ENCODE data around the gene HSP90AA1. TPM values are rescaled to one million over a fixed set of nuclear protein-coding genes. Genes with fewer than 3 reads are reported as not detected.
"Not testable (repeated sequence)": the region's sequence is repeated elsewhere in the genome, so short reads cannot be mapped to it uniquely, and the experiment has no call there.

The HSP90AA1 gene
- 100 to 1,000 TPM; 227 to 609 (median 488) TPM for total RNA-seq

- Histone ChIP-seq H3K36me3 (peaks cover under 1 to 37% of the 10 kb centered on the region in 2 donors), H3K27me3 (no peaks in the 10 kb centered on the region), H3K27ac (peak within 1 kb of the TSS; percentile 96 to 99 (median 99)), H3K9me3 (no peaks in the 10 kb centered on the region), H3K4me1 (peaks cover 26 to 43% of the 10 kb centered on the region in 2 donors), H3K4me3 (peak within 1 kb of the TSS; percentile 72 to 93 (median 90))
- DNase-seq (peak; percentile 84 to 93), ATAC-seq (peak; percentile 88 to 90)
- in situ Hi-C loops (cut with MboI; ENCODE audit: low sequenced_read_pairs in 4 of 4): loop anchor here in 1 of 4 donors (25.0 kb wide), 1 partner anchor 375 kb away; no protein-coding TSS in a partner anchor
- intact Hi-C loops (cut with DNase I; ENCODE audit: low total_unique reads): loop anchor here (1.0 to 2.0 kb wide), 5 partner anchors 40 to 326 kb away; partner anchors contain the start of genes DYNC1H1, PPP2R5C, WDR20 and ZNF839
- TF ChIP-seq POLR2A (IDR thresholded peaks at IDR 0.05) (peak; percentile 97 to 99), CTCF (IDR thresholded peaks at IDR 0.05 in 4 of 5, conservative IDR thresholded peaks at IDR 0.05 in 1 of 5) (peak in 2 of 5 experiments; percentile 25 to 32)
These were observed at the start of gene HSP90AA1 for GRCh38 chr14:102086972-102087761. Gene HSP90AA1, minus strand, starts transcription at chr14:102087044. Its CDS starts 666 bp downstream, at chr14:102086378.

DNA sequence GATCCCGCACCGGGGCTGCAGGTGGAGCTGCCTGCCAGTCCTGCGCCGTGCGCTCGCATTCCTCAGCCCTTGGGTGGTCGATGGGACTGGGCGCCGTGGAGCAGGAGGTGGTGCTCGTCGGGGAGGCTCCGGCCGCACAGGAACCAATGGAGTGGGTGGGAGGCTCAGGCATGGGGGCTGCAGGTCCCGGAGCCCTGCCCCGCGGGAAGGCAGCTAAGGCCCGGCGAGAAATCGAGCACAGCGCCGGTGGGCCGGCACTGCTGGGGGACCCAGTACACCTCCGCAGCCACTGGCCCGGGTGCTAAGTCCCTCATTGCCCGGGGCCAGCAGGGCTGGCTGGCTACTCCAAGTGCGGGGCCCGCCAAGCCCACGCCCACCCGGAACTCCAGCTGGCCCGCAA lies 48.6 kb upstream of the HSP90AA1 start:
- DNase-seq; H3K4me1 ChIP-seq; H3K4me3 ChIP-seq; intact Hi-C loops (cut with DNase I; ENCODE audit: low total_unique reads); H3K27ac ChIP-seq; H3K9me3 ChIP-seq; H3K36me3 ChIP-seq; H3K27me3 ChIP-seq; ATAC-seq: not testable (repeated sequence)
- in situ Hi-C loops (cut with MboI; ENCODE audit: low sequenced_read_pairs in 4 of 4): loop anchor here in 1 of 4 donors (25.0 kb wide), 1 partner anchor 177 kb away; the partner anchor contains the start of genes MOK and ZNF839

GRCh38 chr14:102134719-102135118 lies 47.9 kb upstream of the HSP90AA1 start:
- H3K4me3 ChIP-seq; H3K36me3 ChIP-seq; intact Hi-C loops (cut with DNase I; ENCODE audit: low total_unique reads); H3K27ac ChIP-seq; H3K27me3 ChIP-seq; H3K4me1 ChIP-seq; H3K9me3 ChIP-seq; ATAC-seq; DNase-seq: not testable (repeated sequence)
- in situ Hi-C loops (cut with MboI; ENCODE audit: low sequenced_read_pairs in 4 of 4): loop anchor here in 1 of 4 donors (25.0 kb wide), 1 partner anchor 178 kb away; the partner anchor contains the start of genes MOK and ZNF839

DNA sequence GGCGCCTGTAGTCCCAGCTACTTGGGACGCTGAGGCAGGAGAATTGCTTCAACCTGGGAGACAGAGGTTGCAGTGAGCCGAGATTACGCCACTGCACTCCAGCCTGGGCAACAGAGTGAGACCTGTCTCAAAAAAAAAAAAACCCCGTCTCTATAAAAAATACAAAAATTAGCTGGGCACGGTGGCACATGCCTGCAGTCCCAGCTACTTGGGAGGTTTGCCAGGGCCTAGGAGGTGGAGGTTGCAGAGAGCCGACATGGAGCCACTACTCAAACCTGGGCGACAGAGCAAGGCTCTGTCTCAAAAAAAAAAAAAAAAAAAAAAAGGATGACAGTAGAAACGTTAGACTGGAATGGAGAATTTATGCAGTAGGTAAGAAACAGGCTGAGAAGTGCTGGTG lies 47.2 kb upstream of the HSP90AA1 start:
- DNase-seq; H3K9me3 ChIP-seq; H3K27me3 ChIP-seq; ATAC-seq; H3K4me1 ChIP-seq; H3K36me3 ChIP-seq; H3K27ac ChIP-seq; intact Hi-C loops (cut with DNase I; ENCODE audit: low total_unique reads); H3K4me3 ChIP-seq: not testable (repeated sequence)
- in situ Hi-C loops (cut with MboI; ENCODE audit: low sequenced_read_pairs in 4 of 4): loop anchor here in 1 of 4 donors (25.0 kb wide), 1 partner anchor 178 kb away; the partner anchor contains the start of genes MOK and ZNF839

GRCh38 chr14:102131741-102132140 lies 44.9 kb upstream of the HSP90AA1 start:
- H3K9me3 ChIP-seq: no peaks in the 10 kb centered on the region
- H3K4me1 ChIP-seq: no peaks in the 10 kb centered on the region
- DNase-seq (no peak), ATAC-seq (no peak)
- no peaks in the 10 kb centered on the region for H3K27me3 ChIP-seq
- H3K4me3 ChIP-seq: no peak overlapping the region
- H3K27ac ChIP-seq: no peak overlapping the region
- in situ Hi-C loops (cut with MboI; ENCODE audit: low sequenced_read_pairs in 4 of 4) (loop anchor here in 1 of 4 donors (25.0 kb wide), 1 partner anchor 181 kb away; the partner anchor contains the start of genes MOK and ZNF839), intact Hi-C loops (cut with DNase I; ENCODE audit: low total_unique reads) (no loop called here)
- H3K36me3 ChIP-seq: no peaks in the 10 kb centered on the region
- TF ChIP-seq POLR2A (IDR thresholded peaks at IDR 0.05) (no peak), CTCF (IDR thresholded peaks at IDR 0.05 in 4 of 5, conservative IDR thresholded peaks at IDR 0.05 in 1 of 5) (no peak)

DNA sequence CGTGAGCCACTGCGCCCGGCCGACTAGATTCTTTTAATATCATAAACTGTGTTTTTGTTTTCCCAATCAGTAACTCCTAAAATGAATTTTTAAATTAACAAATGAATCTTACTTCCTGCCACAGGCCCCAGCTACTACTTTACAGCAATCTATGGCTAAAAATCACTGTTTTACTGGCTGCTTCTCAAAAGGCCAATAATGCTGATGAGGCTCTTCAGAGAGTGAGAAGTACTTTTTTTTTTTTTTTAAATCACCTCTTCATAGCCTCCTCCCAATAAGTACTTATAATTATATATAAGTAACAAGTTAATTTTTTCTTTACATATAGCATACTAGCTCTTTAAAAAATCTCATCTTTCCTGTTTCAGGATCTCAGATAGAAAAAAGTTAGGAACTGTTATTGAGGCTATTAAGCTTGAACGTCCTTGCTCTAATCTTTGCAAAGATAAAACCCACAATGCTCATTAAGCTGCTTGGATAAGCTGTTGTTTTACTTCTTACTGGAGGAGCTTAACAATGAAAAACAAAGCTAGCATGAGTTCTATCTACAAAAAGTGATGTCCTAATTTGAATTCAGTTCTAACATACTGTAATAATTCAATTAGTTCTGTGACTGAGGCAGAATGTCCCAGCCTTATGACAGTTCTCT lies 40.1 kb upstream of the HSP90AA1 start:
- in situ Hi-C loops (cut with MboI; ENCODE audit: low sequenced_read_pairs in 4 of 4): loop anchor here in 1 of 4 donors (25.0 kb wide), 1 partner anchor 185 kb away; the partner anchor contains the start of genes MOK and ZNF839
- no peak for DNase-seq
- Histone ChIP-seq H3K4me3 (no peak overlapping the region), H3K27me3 (no peaks in the 10 kb centered on the region), H3K4me1 (no peaks in the 10 kb centered on the region), H3K36me3 (no peaks in the 10 kb centered on the region), H3K27ac (no peak overlapping the region), H3K9me3 (no peaks in the 10 kb centered on the region)
- intact Hi-C loops (cut with DNase I; ENCODE audit: low total_unique reads): no loop called here
- TF ChIP-seq POLR2A (IDR thresholded peaks at IDR 0.05) (no peak), CTCF (IDR thresholded peaks at IDR 0.05 in 4 of 5, conservative IDR thresholded peaks at IDR 0.05 in 1 of 5) (no peak)
- no peak for ATAC-seq

Data from gastrocnemius medialis (tissue), 4 donors.